Right lung (tissue), 10 donors: ENCODE measurements around the gene CD27. TPM values are rescaled to one million over a fixed set of nuclear protein-coding genes. Genes with fewer than 3 reads are reported as not detected.
"Not testable (repeated sequence)": the region's sequence is repeated elsewhere in the genome, so short reads cannot be mapped to it uniquely, and the experiment has no call there.

ENCODE experiments used
- DNase-seq, 2 donors: peaks; one replicate each; pipeline ENCODE4 v3.0.0-alpha.2; 2013
- long read RNA-seq, 8 donors: transcript quantifications; one replicate each; lab custom pipeline, GENCODE V29; 2026
- polyA plus RNA-seq, 5 donors: library from polyadenylated mRNA; unstranded; fragments of 120-200 nt; gene quantifications; one replicate each; pipeline versions ENCODE4 v1.2.1 to v1.2.3, GENCODE V29; 2013; ENCODE audit warnings: inconsistent platforms in 1 of 5, low replicate concordance in 1 of 5; ENCODE audit not compliant: insufficient read length in 5 of 5, insufficient read depth in 1 of 5

The CD27 gene
- polyA plus RNA-seq = 1 to 10 TPM; 1.2 to 2.9 (median 1.7) TPM
- long read RNA-seq, donor 1 = 0 reads
- long read RNA-seq, donor 2 = 0 reads
- long read RNA-seq, donor 3, partial matches to known transcripts = 31 of 31 reads
- long read RNA-seq, donor 3, other reads (novel, unspliced or antisense) = 0 of 31 reads
- long read RNA-seq, donor 4 = 0 reads
- long read RNA-seq, donor 5, partial matches to known transcripts = 77 of 84 reads
- long read RNA-seq, donor 5, other reads (novel, unspliced or antisense) = 7 of 84 reads
- long read RNA-seq, donor 6, partial matches to known transcripts = 7 of 16 reads
- long read RNA-seq, donor 6, other reads (novel, unspliced or antisense) = 7 of 16 reads
- long read RNA-seq, donor 7, partial matches to known transcripts = 19 of 19 reads
- long read RNA-seq, donor 7, other reads (novel, unspliced or antisense) = 0 of 19 reads
- long read RNA-seq, donor 8 = 0 reads

- no peak for DNase-seq
Observed at GRCh38 chr12:6444704-6445688, at the start of gene CD27. CD27 (plus strand) TSS chr12:6444955; CDS start chr12:6445096, 141 bp downstream.

- DNase-seq = no peak
Observed at GRCh38 chr12:6396031-6396430, 48.7 kb upstream of the CD27 start.

- DNase-seq = no peak
Observed at GRCh38 chr12:6399884-6400644, 44.7 kb upstream of the CD27 start.

GRCh38 chr12:6404390-6404789 lies 40.4 kb upstream of the CD27 start:
- DNase-seq = no peak

GRCh38 chr12:6405963-6406362 lies 38.8 kb upstream of the CD27 start:
- no peak for DNase-seq

GRCh38 chr12:6407236-6407954 lies 37.4 kb upstream of the CD27 start:
- DNase-seq = no peak

GRCh38 chr12:6416596-6416995 lies 28.2 kb upstream of the CD27 start:
- DNase-seq = no peak

GRCh38 chr12:6418796-6419195 lies 26.0 kb upstream of the CD27 start:
- no peak for DNase-seq

- no peak for DNase-seq
Observed at GRCh38 chr12:6420364-6420763, 24.4 kb upstream of the CD27 start.

- peak; percentile 79 to 83 for DNase-seq
Observed at GRCh38 chr12:6423267-6424007, 21.3 kb upstream of the CD27 start.

- DNase-seq = no peak
Observed at GRCh38 chr12:6424008-6424347, 20.8 kb upstream of the CD27 start.

- DNase-seq = no peak
Observed at GRCh38 chr12:6424866-6425265, 19.9 kb upstream of the CD27 start.

- DNase-seq = no peak
Observed at GRCh38 chr12:6425590-6426531, 18.9 kb upstream of the CD27 start.

- DNase-seq = no peak
Observed at GRCh38 chr12:6426882-6427671, 17.7 kb upstream of the CD27 start.

- not testable (repeated sequence) for DNase-seq
Observed at GRCh38 chr12:6427796-6428195, 17.0 kb upstream of the CD27 start.

GRCh38 chr12:6428326-6428725 lies 16.4 kb upstream of the CD27 start:
- DNase-seq = no peak

- DNase-seq = peak in 1 of 2 donors; percentile 48
Observed at GRCh38 chr12:6430124-6430989, 14.4 kb upstream of the CD27 start.
